Left ventricle myocardium superior (tissue), 1 donor: ENCODE results near the gene DRC3. TPM values are rescaled to one million over a fixed set of nuclear protein-coding genes. Genes with fewer than 3 reads are reported as not detected.

Experiments used
- ATAC-seq: fragments of 200-7000 bp; cut with Tn5 transposase; one replicate; pipeline ENCODE4 v1.9.1; 2020; ENCODE audit warnings: mild to moderate bottlenecking, moderate library complexity
- DNase-seq: peaks from one replicate; pipeline ENCODE4 v3.0.0-alpha.2; 2020
- intact Hi-C: fragments of 100-400 bp; cut with micrococcal nuclease; formaldehyde crosslinking; loops from one replicate; pipeline ENCODE4 v1.11.0; 2022
- total RNA-seq: library from RNA; stranded (reverse); fragmentation: NEBNext Ultra II Directional; extraction: Animal tissue kit (Norgen Biotek cat#: 25700); gene quantifications from one replicate; pipeline ENCODE4 v1.2.1, GENCODE V29; 2021
- donor health status: DM: no; HTN: yes; CAD: no; lungs with severe emphysema.

The DRC3 gene
- total RNA-seq, 1 donor from 2014 or later = 1.5 TPM

- intact Hi-C loops = loop anchor here (5.0 to 10.0 kb wide), 2 partner anchors 59 to 356 kb away; partner anchors contain the start of genes DRC3 and TOM1L2
- DNase-seq = no peak
- ATAC-seq = peak; percentile 76
Observed at GRCh38 chr17:18033442-18034099, 60.9 kb downstream of the DRC3 start.

GRCh38 chr17:18035704-18036103 is 63.0 kb downstream of the DRC3 start:
- intact Hi-C loops = loop anchor here (10.0 kb wide), 1 partner anchor 61 kb away; the partner anchor contains the start of genes DRC3 and TOM1L2
- no peak for DNase-seq
- no peak for ATAC-seq

- ATAC-seq (no peak), DNase-seq (no peak)
- intact Hi-C loops = loop anchor here (10.0 kb wide), 1 partner anchor 63 kb away; the partner anchor contains the start of genes DRC3 and TOM1L2
Observed at GRCh38 chr17:18037486-18037885, 64.8 kb downstream of the DRC3 start.

- DNase-seq = no peak
- no peak for ATAC-seq
- intact Hi-C loops = loop anchor here (10.0 kb wide), 1 partner anchor 63 kb away; the partner anchor contains the start of genes DRC3 and TOM1L2
Observed at GRCh38 chr17:18038149-18038850, 65.6 kb downstream of the DRC3 start.

GRCh38 chr17:18038861-18039534 is 66.3 kb downstream of the DRC3 start, which contains the start of the genes ATPAF2 and GID4:
TSS of gene ATPAF2 (minus strand) at chr17:18039168. CDS start at chr17:18039013, 155 bp downstream.
TSS of gene GID4 (plus strand) at chr17:18039408. CDS start at chr17:18039465, 57 bp downstream.
- intact Hi-C loops = loop anchor here (10.0 kb wide), 1 partner anchor 64 kb away; the partner anchor contains the start of genes DRC3 and TOM1L2
- DNase-seq = peak; percentile 100
- peak; percentile 96 for ATAC-seq

GRCh38 chr17:18039535-18040260 is 67.0 kb downstream of the DRC3 start:
- DNase-seq = no peak
- ATAC-seq = peak; percentile 72
- intact Hi-C loops = loop anchor here (10.0 kb wide), 1 partner anchor 65 kb away; the partner anchor contains the start of genes DRC3 and TOM1L2

GRCh38 chr17:18040261-18040858 is 67.7 kb downstream of the DRC3 start:
- ATAC-seq (no peak), DNase-seq (no peak)
- intact Hi-C loops = no loop called here

- ATAC-seq (no peak), DNase-seq (no peak)
- intact Hi-C loops = no loop called here
Observed at GRCh38 chr17:18041776-18042175, 69.1 kb downstream of the DRC3 start.

- intact Hi-C loops = no loop called here
- DNase-seq (no peak), ATAC-seq (no peak)
Observed at GRCh38 chr17:18042983-18043382, 70.3 kb downstream of the DRC3 start.

- intact Hi-C loops = no loop called here
- ATAC-seq (no peak), DNase-seq (no peak)
Observed at GRCh38 chr17:18043491-18043890, 70.8 kb downstream of the DRC3 start.

GRCh38 chr17:18044609-18045008 is 71.9 kb downstream of the DRC3 start:
- DNase-seq (no peak), ATAC-seq (no peak)
- intact Hi-C loops = no loop called here

GRCh38 chr17:18045691-18046350 is 73.2 kb downstream of the DRC3 start:
- intact Hi-C loops = no loop called here
- ATAC-seq (no peak), DNase-seq (no peak)

- ATAC-seq (no peak), DNase-seq (no peak)
- intact Hi-C loops = no loop called here
Observed at GRCh38 chr17:18055597-18055996, 82.9 kb downstream of the DRC3 start.

- intact Hi-C loops = no loop called here
- no peak for DNase-seq
- ATAC-seq = no peak
Observed at GRCh38 chr17:18056214-18056613, 83.6 kb downstream of the DRC3 start.

GRCh38 chr17:18059283-18059682 is 86.6 kb downstream of the DRC3 start:
- no peak for DNase-seq
- intact Hi-C loops = no loop called here

GRCh38 chr17:18064053-18064452 is 91.4 kb downstream of the DRC3 start:
- intact Hi-C loops = no loop called here
- DNase-seq (no peak), ATAC-seq (peak; percentile 81)

More at GRCh38 chr17:18059283-18059682, 86.6 kb downstream of the DRC3 start:
- no peak for ATAC-seq

GRCh38 chr17:18065546-18065945 is 92.9 kb downstream of the DRC3 start:
- DNase-seq (no peak), ATAC-seq (no peak)
- intact Hi-C loops = no loop called here
